Hepatocyte (in vitro differentiated cells): ENCODE results near the gene SLC44A1.

Experiments used
- EZH2 ChIP-seq: fragments of 200-600 bp; sonication (generic); IDR thresholded peaks from 2 replicates; pipeline ENCODE4 v1.6.1; 2016; ENCODE audit warnings: antibody characterized with exemption, mild to moderate bottlenecking, borderline replicate concordance
- EZH2phosphoT487 ChIP-seq: fragments of 200-600 bp; sonication (generic); IDR thresholded peaks from one replicate; pipeline ENCODE4 v1.6.1; 2018; ENCODE audit warnings: antibody characterized with exemption, mild to moderate bottlenecking, low read depth, moderate library complexity; ENCODE audit not compliant: unreplicated experiment, severe bottlenecking
- TF ChIP-seq, protein P1 (sequence below): fragments of 200-600 bp; sonication (generic); IDR thresholded peaks from 2 replicates; pipeline ENCODE4 v1.5.1; 2016; ENCODE audit warnings: antibody characterized with exemption, mild to moderate bottlenecking; ENCODE audit not compliant: poor library complexity

DNA sequence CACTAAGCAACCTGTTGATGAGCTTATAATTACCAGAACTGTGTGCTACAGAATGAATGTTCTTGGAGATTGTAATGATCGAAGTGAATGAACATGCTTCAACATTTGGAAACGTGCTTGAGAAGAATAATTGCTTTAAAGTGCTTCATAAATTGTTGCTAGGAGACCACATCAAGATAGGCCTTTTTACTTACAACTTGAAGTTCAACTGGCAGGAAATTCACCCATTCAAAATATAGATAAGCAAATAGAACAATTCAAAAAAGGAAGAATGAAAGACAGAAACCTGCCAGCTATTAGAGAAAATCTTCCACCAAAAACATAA, 38.0 kb upstream of the SLC44A1 start:
- TF ChIP-seq, protein P1, sequence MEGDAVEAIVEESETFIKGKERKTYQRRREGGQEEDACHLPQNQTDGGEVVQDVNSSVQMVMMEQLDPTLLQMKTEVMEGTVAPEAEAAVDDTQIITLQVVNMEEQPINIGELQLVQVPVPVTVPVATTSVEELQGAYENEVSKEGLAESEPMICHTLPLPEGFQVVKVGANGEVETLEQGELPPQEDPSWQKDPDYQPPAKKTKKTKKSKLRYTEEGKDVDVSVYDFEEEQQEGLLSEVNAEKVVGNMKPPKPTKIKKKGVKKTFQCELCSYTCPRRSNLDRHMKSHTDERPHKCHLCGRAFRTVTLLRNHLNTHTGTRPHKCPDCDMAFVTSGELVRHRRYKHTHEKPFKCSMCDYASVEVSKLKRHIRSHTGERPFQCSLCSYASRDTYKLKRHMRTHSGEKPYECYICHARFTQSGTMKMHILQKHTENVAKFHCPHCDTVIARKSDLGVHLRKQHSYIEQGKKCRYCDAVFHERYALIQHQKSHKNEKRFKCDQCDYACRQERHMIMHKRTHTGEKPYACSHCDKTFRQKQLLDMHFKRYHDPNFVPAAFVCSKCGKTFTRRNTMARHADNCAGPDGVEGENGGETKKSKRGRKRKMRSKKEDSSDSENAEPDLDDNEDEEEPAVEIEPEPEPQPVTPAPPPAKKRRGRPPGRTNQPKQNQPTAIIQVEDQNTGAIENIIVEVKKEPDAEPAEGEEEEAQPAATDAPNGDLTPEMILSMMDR, result no peak
- TF ChIP-seq EZH2phosphoT487 (no peak), EZH2 (no peak)
